Measurements from ENCODE around the gene LRG1.
"Not testable (repeated sequence)": the region's sequence is repeated elsewhere in the genome, so short reads cannot be mapped to it uniquely, and the experiment has no call there.

Gene LRG1

GRCh38 chr19:4552525-4552819, 12.6 kb upstream of the LRG1 start:
- no peaks in the 10 kb centered on the region for H3K9me3 ChIP-seq
- H3K9ac ChIP-seq, result no peak overlapping the region
- no peaks in the 10 kb centered on the region for H3K4me1 ChIP-seq
- peaks cover 31% of the 10 kb centered on the region; the same call in 1 of the 2 replicates for H3K36me3 ChIP-seq
- no peaks in the 10 kb centered on the region for H3K27me3 ChIP-seq
- no peak overlapping the region for H3K27ac ChIP-seq
- H3K4me2 ChIP-seq, result no peak overlapping the region
- no peak for TF ChIP-seq Cebpa-rat (IDR thresholded peaks at IDR 0.05)
- H4K20me1 ChIP-seq, result no peaks in the 10 kb centered on the region
- H3K4me3 ChIP-seq, result no peak overlapping the region

GRCh38 chr19:4550479-4551050, 10.7 kb upstream of the LRG1 start:
- Histone ChIP-seq H3K9ac (no peak overlapping the region), H3K36me3 (peaks cover 31% of the 10 kb centered on the region; the same call in 1 of the 2 replicates), H3K4me3 (no peak overlapping the region), H3K27me3 (no peaks in the 10 kb centered on the region), H3K9me3 (no peaks in the 10 kb centered on the region), H4K20me1 (no peaks in the 10 kb centered on the region), H3K4me2 (no peak overlapping the region), H3K27ac (no peak overlapping the region), H3K4me1 (no peaks in the 10 kb centered on the region)
- no peak for TF ChIP-seq Cebpa-rat (IDR thresholded peaks at IDR 0.05)

- no peak overlapping the region for H3K9ac ChIP-seq
Measured at GRCh38 chr19:4550018-4550417, 10.2 kb upstream of the LRG1 start.

GRCh38 chr19:4548238-4548584, 8.4 kb upstream of the LRG1 start:
- no peak for TF ChIP-seq Cebpa-rat (IDR thresholded peaks at IDR 0.05)
- Histone ChIP-seq H3K4me1 (no peaks in the 10 kb centered on the region), H3K4me2 (no peak overlapping the region), H4K20me1 (no peaks in the 10 kb centered on the region), H3K27ac (no peak overlapping the region), H3K9ac (no peak overlapping the region), H3K4me3 (no peak overlapping the region), H3K9me3 (no peaks in the 10 kb centered on the region), H3K27me3 (no peaks in the 10 kb centered on the region), H3K36me3 (peaks cover 18% of the 10 kb centered on the region; the same call in 1 of the 2 replicates)

More at GRCh38 chr19:4550018-4550417, 10.2 kb upstream of the LRG1 start:
- Histone ChIP-seq H4K20me1 (no peaks in the 10 kb centered on the region), H3K4me1 (no peaks in the 10 kb centered on the region), H3K9me3 (no peaks in the 10 kb centered on the region), H3K36me3 (peaks cover 30% of the 10 kb centered on the region; the same call in 1 of the 2 replicates), H3K4me3 (no peak overlapping the region), H3K4me2 (no peak overlapping the region), H3K27me3 (no peaks in the 10 kb centered on the region), H3K27ac (no peak overlapping the region)
- no peak for TF ChIP-seq Cebpa-rat (IDR thresholded peaks at IDR 0.05)

GRCh38 chr19:4547303-4548237, 7.7 kb upstream of the LRG1 start:
- Histone ChIP-seq H3K4me2 (no peak overlapping the region), H3K9me3 (no peaks in the 10 kb centered on the region), H3K9ac (no peak overlapping the region), H3K4me1 (no peaks in the 10 kb centered on the region), H3K27ac (no peak overlapping the region), H3K27me3 (no peaks in the 10 kb centered on the region), H3K36me3 (peaks cover 16% of the 10 kb centered on the region; the same call in 1 of the 2 replicates), H3K4me3 (no peak overlapping the region), H4K20me1 (no peaks in the 10 kb centered on the region)
- TF ChIP-seq Cebpa-rat (IDR thresholded peaks at IDR 0.05), result no peak

GRCh38 chr19:4543842-4544647, 4.2 kb upstream of the LRG1 start:
- no peaks in the 10 kb centered on the region for H3K27me3 ChIP-seq
- H3K36me3 ChIP-seq, result no peaks in the 10 kb centered on the region; the same call in 1 of the 2 replicates
- H3K4me2 ChIP-seq, result no peak overlapping the region
- H3K4me1 ChIP-seq, result peaks cover 13% of the 10 kb centered on the region
- H3K9me3 ChIP-seq, result peaks cover 9% of the 10 kb centered on the region
- no peak overlapping the region for H3K4me3 ChIP-seq
- TF ChIP-seq Cebpa-rat (IDR thresholded peaks at IDR 0.05), result no peak
- no peak overlapping the region for H3K9ac ChIP-seq
- H4K20me1 ChIP-seq, result no peaks in the 10 kb centered on the region
- no peak overlapping the region for H3K27ac ChIP-seq

GRCh38 chr19:4542896-4543841, 3.3 kb upstream of the LRG1 start:
- Histone ChIP-seq H3K36me3 (no peaks in the 10 kb centered on the region), H3K27me3 (no peaks in the 10 kb centered on the region), H3K9me3 (peaks cover 9% of the 10 kb centered on the region), H3K4me2 (no peak overlapping the region), H4K20me1 (no peaks in the 10 kb centered on the region), H3K4me1 (peaks cover 13% of the 10 kb centered on the region), H3K27ac (no peak overlapping the region), H3K9ac (no peak overlapping the region), H3K4me3 (no peak overlapping the region)
- no peak for TF ChIP-seq Cebpa-rat (IDR thresholded peaks at IDR 0.05)

GRCh38 chr19:4541806-4542145, 1.9 kb upstream of the LRG1 start:
- not testable (repeated sequence) for H3K4me2 ChIP-seq, H3K9me3 ChIP-seq

GRCh38 chr19:4541114-4541805, 1.4 kb upstream of the LRG1 start:
- Histone ChIP-seq H3K4me2 (no peak overlapping the region), H3K4me3 (no peak overlapping the region), H3K4me1 (peaks cover 22% of the 10 kb centered on the region), H3K9me3 (peaks cover 9% of the 10 kb centered on the region), H3K9ac (no peak overlapping the region), H3K27me3 (no peaks in the 10 kb centered on the region), H4K20me1 (no peaks in the 10 kb centered on the region), H3K36me3 (no peaks in the 10 kb centered on the region), H3K27ac (no peak overlapping the region)
- no peak for TF ChIP-seq Cebpa-rat (IDR thresholded peaks at IDR 0.05)

More at GRCh38 chr19:4541806-4542145, 1.9 kb upstream of the LRG1 start:
- peaks cover 19% of the 10 kb centered on the region for H3K4me1 ChIP-seq
- not testable (repeated sequence) for H3K36me3 ChIP-seq, H4K20me1 ChIP-seq, H3K27me3 ChIP-seq, H3K9ac ChIP-seq, H3K4me3 ChIP-seq, H3K27ac ChIP-seq
